ENCODE data around the gene DHODH.

GRCh38 chr16:72064361-72064894 lies 55.9 kb downstream of the DHODH start:
- no peak for TF ChIP-seq CTCF (IDR thresholded peaks at IDR 0.05; ENCODE audit: extremely low read depth in 1 of 2, insufficient read depth in 1 of 2, low read depth in 1 of 2, low read length in 2 of 2)
- TF ChIP-seq POLR2A (IDR thresholded peaks at IDR 0.05; ENCODE audit: low read depth, low read length), result no peak
- no peak for TF ChIP-seq MAX (IDR thresholded peaks at IDR 0.05; ENCODE audit: insufficient read depth, insufficient read length)
- TF ChIP-seq GATA2 (IDR thresholded peaks at IDR 0.05; ENCODE audit: insufficient read depth, insufficient read length, low read depth, low read length), result no peak
- TF ChIP-seq JUN (IDR thresholded peaks at IDR 0.05; ENCODE audit: borderline replicate concordance, insufficient read depth, insufficient read length, low read depth), result no peak
- no peak for TF ChIP-seq FOS (IDR thresholded peaks at IDR 0.05; ENCODE audit: borderline replicate concordance, insufficient read depth, low read length)
- no peak for TF ChIP-seq EZH2 (IDR thresholded peaks at IDR 0.05; ENCODE audit: borderline replicate concordance, low read depth, low read length, severe bottlenecking)
- no peak for TF ChIP-seq POLR2AphosphoS5 (IDR thresholded peaks at IDR 0.05; ENCODE audit: insufficient read depth, low read depth, low read length)
